22Rv1 (cell line): ENCODE results near the gene EMID1.
A peak's percentile ranks its signal among the peaks of the same experiment; 100 is the strongest.

Source experiments
- H3K27ac ChIP-seq: fragments of 450-650 bp; 2 replicates; pipeline ENCODE4 v1.5.1; 2017
- CTCF ChIP-seq: fragments of 450-650 bp; IDR thresholded peaks from 2 replicates; pipeline ENCODE4 v1.5.1; 2017; ENCODE audit warnings: mild to moderate bottlenecking
- ZFX ChIP-seq: fragments of 450-650 bp; IDR thresholded peaks from 2 replicates; pipeline ENCODE4 v1.6.1; 2017; ENCODE audit warnings: antibody characterized with exemption, borderline replicate concordance

Gene EMID1

GRCh38 chr22:29307596-29308147 is 102.0 kb downstream of the EMID1 start:
- H3K27ac ChIP-seq: peak overlapping the region; percentile 86
- no peak for TF ChIP-seq CTCF
- TF ChIP-seq ZFX: no peak

- H3K27ac ChIP-seq: peak overlapping the region; percentile 86
Observed at GRCh38 chr22:29308148-29308790, 102.6 kb downstream of the EMID1 start.

GRCh38 chr22:29308791-29309262 is 103.1 kb downstream of the EMID1 start:
- H3K27ac ChIP-seq: peak overlapping the region; percentile 47; the same call in 1 of the 2 replicates
- no peak for TF ChIP-seq ZFX
- TF ChIP-seq CTCF: no peak

More at GRCh38 chr22:29308148-29308790, 102.6 kb downstream of the EMID1 start:
- TF ChIP-seq ZFX (no peak), CTCF (no peak)
